Spleen (tissue), 7 donors: ENCODE data around the gene PCED1A.

Source experiments
- CTCF ChIP-seq, 11 experiments: fragments of 200-600 bp in 7 of 11; fragments of 450-650 bp in 4 of 11; sonication (generic) in 4 of 11; IDR thresholded peaks in 8 of 11; conservative IDR thresholded peaks in 3 of 11; 1 replicate in 7 of 11; 2 replicates in 4 of 11; pipeline versions ENCODE4 v1.4.0 to v1.8.0; 2016 to 2021; ENCODE audit warnings: antibody characterized with exemption in 11 of 11, inconsistent platforms in 4 of 11, mild to moderate bottlenecking in 1 of 11
- POLR2A ChIP-seq, 3 donors: fragments of 450-650 bp; IDR thresholded peaks; one replicate each; pipeline ENCODE4 v1.5.1; 2017; ENCODE audit warnings: antibody characterized with exemption in 3 of 3, mild to moderate bottlenecking in 1 of 3
- POLR2AphosphoS5 ChIP-seq, 3 donors: sonication (generic); formaldehyde crosslinking; IDR thresholded peaks; one replicate each; pipeline ENCODE4 v1.5.1; 2017; ENCODE audit warnings: antibody characterized with exemption in 3 of 3
- donor health status: DM: no; HTN: no; CAD: no; lungs with moderate emphysema.
- donor health status: DM: no; HTN: no; CAD: no.
- donor health status: DM: no; HTN: no; CAD: no.

DNA sequence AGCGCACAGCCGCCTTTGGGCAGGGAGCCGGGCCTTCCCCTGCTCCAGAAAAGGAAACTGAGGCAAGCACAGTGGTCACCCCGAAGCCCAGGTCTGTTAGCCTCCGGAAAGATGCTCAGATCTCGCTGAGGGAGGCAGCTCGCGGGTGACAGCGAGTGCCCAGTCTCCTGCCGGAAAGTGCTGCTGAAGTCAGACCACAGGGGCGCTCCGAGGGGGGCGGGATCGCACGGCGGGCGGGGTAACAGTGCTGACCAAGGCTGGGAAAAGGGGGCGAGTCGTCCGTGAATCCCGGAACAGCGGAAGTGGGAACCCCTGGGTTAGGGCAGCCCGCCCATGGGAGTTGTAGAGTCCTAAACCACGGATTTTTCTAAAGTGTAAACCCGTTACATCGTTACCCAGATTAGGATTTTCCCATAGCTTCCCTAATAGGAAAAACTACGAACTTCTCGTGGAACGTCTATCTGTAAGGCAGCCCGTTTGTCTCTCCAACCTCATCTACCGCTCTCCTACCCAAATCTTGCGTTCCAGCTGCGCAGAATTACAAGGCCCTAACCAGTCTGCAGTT is 594 bp upstream of the PCED1A start:
- no peak for TF ChIP-seq CTCF (IDR thresholded peaks at IDR 0.05 in 8 of 11, conservative IDR thresholded peaks at IDR 0.05 in 3 of 11)
- TF ChIP-seq POLR2A (IDR thresholded peaks at IDR 0.05): no peak
- TF ChIP-seq POLR2AphosphoS5 (IDR thresholded peaks at IDR 0.05): no peak
